A549 (cell line): Measurements from ENCODE around the gene NCOA6.

ENCODE experiments used
- HOXA7 ChIP-seq: fragments of 250-450 bp; sonication (Bioruptor Pico); IDR thresholded peaks from 2 replicates; pipeline ENCODE4 v1.5.0; 2020; ENCODE audit warnings: mild to moderate bottlenecking, moderate library complexity
- TF ChIP-seq, protein P1 (sequence below): fragments of >200 bp; sonication (Bioruptor Twin); formaldehyde crosslinking; IDR thresholded peaks from 3 replicates; pipeline ENCODE4 v1.5.1; 2016

DNA sequence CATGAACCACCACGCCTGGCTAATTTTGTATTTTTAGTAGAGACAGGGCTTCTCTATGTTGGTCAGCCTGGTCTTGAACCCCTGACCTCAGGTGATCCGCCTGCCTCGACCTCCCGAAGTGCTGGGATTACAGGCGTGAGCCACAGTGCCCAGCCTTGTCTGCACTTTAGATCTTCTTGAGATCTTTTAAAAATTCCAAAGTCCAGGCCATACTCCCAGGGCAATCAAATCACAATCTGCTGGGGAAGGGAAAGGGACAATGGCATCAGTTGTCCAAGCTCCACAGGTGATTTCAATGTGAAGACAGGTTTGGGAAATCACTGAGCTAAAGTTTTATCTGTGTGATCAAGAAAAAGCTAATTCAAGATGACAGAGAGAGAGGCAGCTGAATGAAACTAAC, 16.9 kb downstream of the NCOA6 start:
- TF ChIP-seq, protein P1, sequence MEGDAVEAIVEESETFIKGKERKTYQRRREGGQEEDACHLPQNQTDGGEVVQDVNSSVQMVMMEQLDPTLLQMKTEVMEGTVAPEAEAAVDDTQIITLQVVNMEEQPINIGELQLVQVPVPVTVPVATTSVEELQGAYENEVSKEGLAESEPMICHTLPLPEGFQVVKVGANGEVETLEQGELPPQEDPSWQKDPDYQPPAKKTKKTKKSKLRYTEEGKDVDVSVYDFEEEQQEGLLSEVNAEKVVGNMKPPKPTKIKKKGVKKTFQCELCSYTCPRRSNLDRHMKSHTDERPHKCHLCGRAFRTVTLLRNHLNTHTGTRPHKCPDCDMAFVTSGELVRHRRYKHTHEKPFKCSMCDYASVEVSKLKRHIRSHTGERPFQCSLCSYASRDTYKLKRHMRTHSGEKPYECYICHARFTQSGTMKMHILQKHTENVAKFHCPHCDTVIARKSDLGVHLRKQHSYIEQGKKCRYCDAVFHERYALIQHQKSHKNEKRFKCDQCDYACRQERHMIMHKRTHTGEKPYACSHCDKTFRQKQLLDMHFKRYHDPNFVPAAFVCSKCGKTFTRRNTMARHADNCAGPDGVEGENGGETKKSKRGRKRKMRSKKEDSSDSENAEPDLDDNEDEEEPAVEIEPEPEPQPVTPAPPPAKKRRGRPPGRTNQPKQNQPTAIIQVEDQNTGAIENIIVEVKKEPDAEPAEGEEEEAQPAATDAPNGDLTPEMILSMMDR: no peak
- TF ChIP-seq HOXA7 (CRISPR knock-in tag): no peak
